ENCODE results near the gene DDIT3.

- TF ChIP-seq CTCF (conservative IDR thresholded peaks at IDR 0.05) (no peak), EZH2 (IDR thresholded peaks at IDR 0.05; ENCODE audit: low read depth) (no peak)
Observed at GRCh38 chr12:57526477-57527126, 6.3 kb upstream of the DDIT3 start.
